HT1080 (cell line): ENCODE data around the gene EIF2S3. TPM values are rescaled to one million over a fixed set of nuclear protein-coding genes. Genes with fewer than 3 reads are reported as not detected.

Experiments
- DNase-seq: peaks from one replicate; pipeline ENCODE4 v3.0.0-alpha.2; 2015; ENCODE audit warnings: low read depth
- total RNA-seq: library from RNA; depleted of rRNA; stranded (reverse); fragments of >200 nt; shearing (Covaris generic); gene quantifications from 2 replicates; pipeline ENCODE4 v1.2.3, GENCODE V29; 2014; rRNA removed

Gene EIF2S3
- total RNA-seq, 1 experiment from 2014 or later: 212 TPM

DNA sequence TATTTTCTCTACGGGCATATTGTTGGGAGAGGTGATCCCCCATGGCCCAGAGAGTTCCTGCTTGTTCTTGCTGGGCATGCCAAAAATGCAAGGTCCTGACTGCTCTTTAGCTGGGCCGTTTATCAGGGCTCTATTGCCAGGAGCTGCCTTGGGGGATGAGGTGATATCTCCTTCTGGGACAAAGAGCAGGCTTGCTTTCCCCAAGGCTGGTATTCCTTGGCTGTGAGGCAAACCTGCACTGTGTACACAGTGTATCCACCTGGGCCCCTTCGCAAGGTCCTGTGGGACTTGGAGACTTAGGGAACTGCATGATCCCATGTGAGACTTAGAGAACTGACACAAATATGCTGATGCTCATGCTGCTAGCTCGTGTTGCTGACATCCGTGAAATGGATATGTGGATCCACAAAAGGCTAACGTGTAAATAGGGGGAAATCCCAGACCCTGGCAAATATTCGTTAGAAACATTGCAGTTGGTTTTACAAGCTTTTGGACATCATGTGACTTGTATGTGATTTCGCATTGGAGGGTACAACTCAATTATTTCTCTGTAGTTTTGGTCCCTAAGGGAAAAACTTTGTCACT is 70.4 kb downstream of the EIF2S3 start:
- no peak for DNase-seq

Other genes with a start within 250 kb of the EIF2S3 start
- 20.7 and 27.7 TPM in 2 replicates for gene APOO, start 147.0 kb upstream of the EIF2S3 start, total RNA-seq
- 0.07 TPM in 1 of 2 replicates, not detected in the other for gene CXorf58, start 146.9 kb upstream of the EIF2S3 start, total RNA-seq
- 8.4 and 8.5 TPM in 2 replicates for gene KLHL15, start 27.8 kb upstream of the EIF2S3 start, total RNA-seq
- 15.0 and 17.7 TPM in 2 replicates for gene ZFX, start 94.8 kb downstream of the EIF2S3 start, total RNA-seq